Subcutaneous adipose tissue (tissue), 4 donors: ENCODE results near the gene ST3GAL3. TPM values are rescaled to one million over a fixed set of nuclear protein-coding genes. Genes with fewer than 3 reads are reported as not detected.

Source experiments
- CTCF ChIP-seq: fragments of 450-650 bp; IDR thresholded peaks from one replicate; pipeline ENCODE4 v1.5.1; 2016; ENCODE audit warnings: low read depth, mild to moderate bottlenecking, control low read depth, antibody characterized with exemption, moderate library complexity
- total RNA-seq, 4 donors: library from RNA; depleted of rRNA; stranded (reverse); fragments of >200 nt; gene quantifications; one replicate each; pipeline ENCODE4 v1.1.0, GENCODE V29; 2016

Gene ST3GAL3
- total RNA-seq, 4 donors from 2014 or later, result 13.1 to 36.7 (median 19.0) TPM

DNA sequence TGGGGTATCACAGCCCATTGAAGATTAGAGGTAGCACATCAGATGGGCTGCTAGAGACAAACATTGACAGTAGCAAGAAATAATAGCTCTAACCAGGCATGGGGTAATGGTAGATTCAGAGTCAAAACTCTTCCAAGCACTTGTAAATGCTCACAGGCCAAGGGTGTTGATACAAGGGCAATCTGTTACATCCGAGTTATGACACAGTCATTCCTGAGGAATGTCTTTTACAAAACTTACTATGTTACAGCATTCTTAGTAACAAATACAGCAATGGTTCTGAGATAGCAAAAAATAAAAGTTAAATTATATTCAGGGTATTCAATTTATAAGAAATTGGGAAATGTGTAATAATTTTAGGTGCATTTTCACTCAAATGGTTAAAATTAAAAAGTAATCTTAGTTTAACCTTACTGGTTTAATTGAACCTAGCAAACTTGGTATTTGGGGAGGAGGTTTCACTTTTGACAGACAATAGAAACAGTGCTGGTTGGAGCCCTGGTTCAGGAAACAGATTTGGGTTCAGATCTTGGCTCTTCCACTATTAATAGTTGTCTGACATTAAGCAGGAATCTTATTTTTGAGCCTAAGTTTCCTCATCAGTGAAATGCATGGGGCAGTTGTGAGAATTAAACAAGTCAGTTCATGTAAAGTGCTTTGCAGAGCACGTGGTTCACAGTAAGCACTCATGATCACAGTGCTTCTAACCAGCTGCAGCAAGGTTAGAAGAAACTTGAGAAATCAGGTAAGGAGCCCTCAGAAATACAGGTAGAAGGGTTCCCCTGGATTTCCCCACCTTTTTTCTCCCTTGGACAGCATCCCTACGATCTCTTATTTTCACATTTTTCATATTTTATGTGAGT is 4.4 kb downstream of the ST3GAL3 start:
- TF ChIP-seq CTCF, result no peak

- TF ChIP-seq CTCF, result no peak
Observed at GRCh38 chr1:43716559-43717281, 9.4 kb downstream of the ST3GAL3 start.

- no peak for TF ChIP-seq CTCF
Observed at GRCh38 chr1:43719063-43719462, 11.7 kb downstream of the ST3GAL3 start.

DNA sequence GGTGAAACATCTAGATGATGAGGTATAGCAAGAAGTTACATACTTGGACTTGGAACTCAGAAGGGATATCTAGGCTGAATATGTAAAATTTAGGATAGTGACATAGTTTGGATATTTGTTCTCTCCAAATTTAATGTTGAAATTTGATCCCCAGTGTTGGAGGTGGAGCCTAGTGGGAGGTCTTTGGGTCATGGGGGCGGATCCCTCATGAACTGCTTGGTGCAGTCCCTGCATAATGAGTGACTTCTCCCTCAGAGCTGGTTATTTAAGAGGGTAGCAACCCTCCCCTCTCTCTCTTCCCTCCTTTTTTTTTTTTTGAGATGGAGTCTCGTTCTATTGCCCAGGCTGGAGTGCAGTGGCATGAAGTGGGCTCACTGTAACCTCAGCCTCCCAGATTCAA is 15.5 kb downstream of the ST3GAL3 start:
- TF ChIP-seq CTCF, result no peak

DNA sequence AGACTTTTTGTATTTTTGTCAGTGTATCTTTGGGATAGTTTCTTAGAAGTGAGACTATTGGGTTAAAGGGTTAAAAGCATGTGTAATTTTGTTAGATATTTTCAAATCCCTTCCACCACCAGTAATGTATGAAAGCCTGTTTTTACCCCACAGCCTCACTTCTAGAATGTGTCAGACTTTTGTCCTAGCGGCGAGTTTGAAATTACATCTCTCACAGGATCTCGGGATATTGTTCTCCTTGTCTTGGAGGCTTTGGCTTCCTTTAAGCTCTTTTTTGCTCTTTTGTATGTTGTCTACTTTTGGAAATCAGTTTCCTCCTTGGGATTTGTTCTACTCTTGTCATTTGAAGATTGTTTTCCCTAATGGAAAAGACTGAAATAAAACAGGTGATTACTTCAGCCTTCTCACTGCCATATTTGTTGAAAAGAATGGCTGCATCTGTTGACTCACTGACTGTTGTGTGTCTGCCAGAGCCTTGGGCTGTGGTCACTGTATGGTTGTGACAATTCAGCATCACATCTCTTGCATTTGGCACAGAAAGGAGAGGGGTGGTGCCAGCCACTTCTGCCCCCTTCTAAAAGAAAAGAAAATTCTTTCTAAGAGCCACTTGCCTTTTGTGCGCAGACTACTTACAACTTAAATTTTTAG is 22.6 kb downstream of the ST3GAL3 start:
- no peak for TF ChIP-seq CTCF

DNA sequence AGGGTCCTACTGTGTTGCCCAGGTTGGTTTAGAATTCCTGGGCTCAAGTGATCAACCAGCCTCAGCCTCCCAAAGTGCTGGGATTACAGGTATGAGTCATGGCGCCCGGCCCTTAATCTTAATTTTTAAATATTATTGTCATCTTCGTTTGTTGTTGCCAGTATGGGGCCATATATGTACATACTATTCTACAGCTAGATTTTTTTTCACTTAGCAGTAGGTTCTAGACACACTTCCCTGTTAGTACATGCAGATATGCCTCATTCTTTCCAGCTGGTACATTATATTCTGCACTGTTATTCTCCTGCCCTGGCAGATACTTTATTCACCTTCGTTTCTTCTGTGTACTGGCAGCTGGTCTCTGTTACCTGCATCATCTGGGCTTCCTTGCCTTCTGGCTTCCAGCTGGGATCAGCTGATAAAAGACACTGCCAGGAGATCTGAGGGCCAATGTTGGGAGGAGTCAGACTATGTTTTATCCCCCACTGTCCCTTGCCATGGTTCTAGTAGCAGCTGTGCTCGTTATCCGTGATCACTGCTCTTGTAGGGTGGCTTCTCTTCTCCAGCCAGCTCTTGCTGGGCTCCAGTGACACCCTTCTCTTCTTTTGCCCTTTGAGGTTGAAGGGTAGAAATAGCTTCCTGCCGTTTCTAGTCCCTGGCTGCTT is 24.7 kb downstream of the ST3GAL3 start:
- TF ChIP-seq CTCF, result no peak
